GM18499 (cell line): ENCODE results near the gene ARL13A.
"Not testable (repeated sequence)": the region's sequence is repeated elsewhere in the genome, so short reads cannot be mapped to it uniquely, and the experiment has no call there.

Source experiments
- ATAC-seq: cut with Tn5 transposase; IDR thresholded peaks from one replicate; pipeline ENCODE4 v1.9.1; 2021; ENCODE audit warnings: moderate number of reproducible peaks; ENCODE audit not compliant: insufficient read depth, unreplicated experiment

ARL13A gene

GRCh38 chrX:100981498-100981845 is 12.0 kb downstream of the ARL13A start:
- ATAC-seq = not testable (repeated sequence)

GRCh38 chrX:100984818-100985217 is 15.3 kb downstream of the ARL13A start:
- no peak for ATAC-seq

GRCh38 chrX:100990139-100990538 is 20.6 kb downstream of the ARL13A start:
- no peak for ATAC-seq

- ATAC-seq = peak; percentile 92
Measured at GRCh38 chrX:100994352-100995281, 25.1 kb downstream of the ARL13A start.

DNA sequence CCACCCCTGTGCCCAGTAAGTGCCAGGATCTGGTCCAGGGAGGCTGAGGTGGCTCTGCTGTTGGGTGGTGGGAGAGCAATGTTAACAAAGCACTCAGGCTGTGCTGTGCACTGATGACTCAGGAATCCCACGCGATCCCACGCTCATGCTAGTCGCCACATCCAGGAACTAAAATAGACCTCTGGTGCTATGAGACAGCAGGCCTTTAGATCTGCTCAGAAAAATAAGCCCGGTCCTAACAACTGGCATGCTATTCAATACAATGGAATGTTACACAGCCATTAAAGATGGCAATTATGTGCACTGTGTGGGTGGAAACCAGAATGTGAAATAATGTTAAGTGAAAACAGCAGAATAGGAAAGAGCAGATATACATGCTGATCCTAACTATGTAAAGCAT is 26.0 kb downstream of the ARL13A start:
- ATAC-seq = no peak

DNA sequence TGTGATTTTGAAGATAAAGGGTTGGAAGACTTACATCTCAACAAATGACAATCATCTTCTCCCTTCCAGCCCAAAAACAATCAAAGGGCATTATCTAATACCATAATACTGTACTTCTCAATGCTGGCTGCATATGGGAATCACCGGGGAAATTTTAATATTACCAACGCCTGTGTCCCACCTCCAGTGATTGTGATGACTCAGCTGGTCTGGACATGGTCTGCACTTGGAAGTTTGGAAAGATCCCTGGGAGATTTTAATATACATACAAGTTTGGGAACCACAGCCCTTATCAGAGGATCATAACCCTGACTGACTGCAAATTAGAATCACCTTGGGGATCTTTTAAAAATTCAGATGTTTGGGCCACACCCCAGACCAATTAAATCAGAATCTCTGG is 29.9 kb downstream of the ARL13A start:
- no peak for ATAC-seq

DNA sequence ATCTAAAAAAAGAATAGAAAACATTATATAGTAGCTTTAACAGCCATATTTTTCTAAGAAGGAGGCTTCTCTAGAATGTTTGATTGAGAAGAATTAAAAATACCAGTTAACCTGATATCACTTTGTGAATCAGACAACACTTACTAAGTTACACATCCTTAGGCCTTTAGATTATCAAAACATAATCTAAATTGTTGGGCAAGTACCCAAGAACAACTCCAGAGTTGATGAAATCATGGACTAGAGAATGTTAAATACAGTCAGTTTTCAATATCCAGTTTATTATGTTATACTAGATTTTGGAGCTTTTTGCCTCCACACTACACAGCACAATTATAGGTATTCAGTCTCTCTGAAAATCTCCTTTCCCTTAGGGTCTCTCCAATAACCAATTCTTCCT is 39.6 kb downstream of the ARL13A start:
- ATAC-seq = no peak

DNA sequence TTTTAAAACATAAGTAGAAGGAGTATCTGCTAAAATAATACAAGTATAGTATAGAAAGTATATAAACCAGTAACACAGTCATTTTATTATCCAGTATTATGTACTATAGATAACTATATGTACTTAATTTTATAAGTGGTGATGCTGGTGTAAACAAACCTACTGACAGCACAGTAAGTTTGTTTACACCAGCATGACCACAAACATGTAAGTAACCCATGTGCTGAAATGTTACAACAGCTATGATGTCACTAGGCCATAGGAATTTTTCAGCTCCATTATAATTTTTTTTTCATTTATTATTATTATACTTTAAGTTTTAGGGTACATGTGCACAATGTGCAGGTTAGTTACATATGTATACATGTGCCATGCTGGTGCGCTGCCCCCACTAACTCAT is 42.5 kb downstream of the ARL13A start:
- ATAC-seq = not testable (repeated sequence)

GRCh38 chrX:101022020-101022419 is 52.5 kb downstream of the ARL13A start:
- ATAC-seq = no peak

- no peak for ATAC-seq
Measured at GRCh38 chrX:101025126-101025525, 55.6 kb downstream of the ARL13A start.

DNA sequence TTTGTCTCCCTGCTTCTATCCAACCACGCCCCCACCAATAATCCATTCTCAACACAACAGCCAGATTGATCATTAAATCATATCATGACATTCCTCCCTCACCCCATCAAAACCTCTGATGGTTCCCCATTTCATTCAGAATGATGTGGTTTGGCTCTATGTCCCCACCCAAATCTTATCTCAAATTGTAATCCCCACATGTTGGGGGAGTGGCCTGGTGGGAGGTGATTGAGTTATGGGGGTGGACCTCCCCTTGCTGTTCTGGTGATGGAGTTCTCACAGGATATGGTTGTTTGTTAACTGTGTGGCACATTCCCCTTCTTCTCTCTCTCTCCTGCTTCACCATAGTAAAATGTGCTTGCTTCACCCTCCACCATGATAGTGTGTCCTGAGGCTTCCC is 59.1 kb downstream of the ARL13A start:
- ATAC-seq = no peak

GRCh38 chrX:101029665-101030064 is 60.2 kb downstream of the ARL13A start:
- ATAC-seq = no peak

DNA sequence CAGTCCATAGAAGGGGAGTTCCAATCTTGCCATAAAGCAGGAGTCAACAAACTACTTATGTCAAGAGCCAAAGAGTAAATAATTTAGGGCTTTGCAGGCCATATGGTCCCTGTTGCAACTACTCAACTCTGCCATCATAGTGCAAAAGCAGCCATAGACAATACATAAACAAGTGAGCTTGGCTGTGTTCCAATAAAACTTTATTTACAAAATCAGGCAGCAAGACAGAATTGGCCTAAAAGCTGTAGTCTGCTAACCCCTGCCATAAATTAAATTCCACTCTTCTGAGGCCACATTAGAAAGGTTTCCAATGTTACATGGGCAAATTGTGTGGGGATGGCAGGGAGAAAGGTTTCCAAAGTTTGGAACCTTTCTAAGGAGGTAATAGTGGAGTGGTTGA is 67.7 kb downstream of the ARL13A start:
- ATAC-seq = no peak

DNA sequence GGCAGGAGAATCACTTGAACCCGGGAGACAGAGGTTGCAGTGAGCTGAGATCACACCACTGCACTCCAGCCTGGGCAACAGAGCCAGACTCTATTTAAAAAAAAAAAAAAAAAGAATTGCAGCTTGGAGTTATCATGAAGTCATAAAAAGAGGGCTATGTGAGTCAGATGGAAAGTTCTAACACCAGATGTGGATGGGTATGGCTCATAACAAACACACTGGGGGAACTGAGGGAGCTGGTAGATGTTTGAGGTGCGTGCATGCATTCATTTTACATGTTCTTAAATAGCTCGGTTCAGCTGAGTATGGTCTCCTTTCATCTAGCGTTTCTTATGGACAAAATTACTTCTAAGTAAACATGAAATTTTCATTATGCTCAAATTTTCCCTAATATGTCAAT is 70.7 kb downstream of the ARL13A start:
- ATAC-seq = no peak
